EH (cell line): Measurements from ENCODE around the gene SPOCK3.
"Not testable (repeated sequence)": the region's sequence is repeated elsewhere in the genome, so short reads cannot be mapped to it uniquely, and the experiment has no call there.

Experiments used
- DNase-seq: peaks from one replicate; pipeline ENCODE4 v3.0.0-alpha.2; 2015; ENCODE audit warnings: low read depth

Gene SPOCK3

GRCh38 chr4:166957451-166957850 is 276.8 kb downstream of the SPOCK3 start:
- no peak for DNase-seq

GRCh38 chr4:166956484-166956883 is 277.8 kb downstream of the SPOCK3 start:
- DNase-seq, result no peak

- DNase-seq, result no peak
Observed at GRCh38 chr4:166941629-166942028, 292.7 kb downstream of the SPOCK3 start.

GRCh38 chr4:166930464-166930863 is 303.8 kb downstream of the SPOCK3 start:
- no peak for DNase-seq

GRCh38 chr4:166924424-166924823 is 309.9 kb downstream of the SPOCK3 start:
- DNase-seq, result no peak

- no peak for DNase-seq
Observed at GRCh38 chr4:166913926-166914325, 320.4 kb downstream of the SPOCK3 start.

- no peak for DNase-seq
Observed at GRCh38 chr4:166903408-166903807, 330.9 kb downstream of the SPOCK3 start.

GRCh38 chr4:166902941-166903340 is 331.4 kb downstream of the SPOCK3 start:
- no peak for DNase-seq

GRCh38 chr4:166896254-166896653 is 338.0 kb downstream of the SPOCK3 start:
- no peak for DNase-seq

- DNase-seq, result no peak
Observed at GRCh38 chr4:166895771-166896170, 338.5 kb downstream of the SPOCK3 start.

- no peak for DNase-seq
Observed at GRCh38 chr4:166887457-166887856, 346.8 kb downstream of the SPOCK3 start.

- DNase-seq, result no peak
Observed at GRCh38 chr4:166886718-166887117, 347.6 kb downstream of the SPOCK3 start.

- no peak for DNase-seq
Observed at GRCh38 chr4:166882221-166882620, 352.1 kb downstream of the SPOCK3 start.

GRCh38 chr4:166875821-166876220 is 358.5 kb downstream of the SPOCK3 start:
- no peak for DNase-seq

- DNase-seq, result no peak
Observed at GRCh38 chr4:166862032-166862431, 372.3 kb downstream of the SPOCK3 start.

- DNase-seq, result not testable (repeated sequence)
Observed at GRCh38 chr4:166850398-166850797, 383.9 kb downstream of the SPOCK3 start.

GRCh38 chr4:166846939-166847338 is 387.4 kb downstream of the SPOCK3 start:
- no peak for DNase-seq

- no peak for DNase-seq
Observed at GRCh38 chr4:166842795-166843261, 391.5 kb downstream of the SPOCK3 start.

GRCh38 chr4:166839615-166840251 is 394.6 kb downstream of the SPOCK3 start:
- no peak for DNase-seq

GRCh38 chr4:166838975-166839614 is 395.2 kb downstream of the SPOCK3 start:
- DNase-seq, result no peak

- no peak for DNase-seq
Observed at GRCh38 chr4:166836865-166837264, 397.4 kb downstream of the SPOCK3 start.

GRCh38 chr4:166827629-166828028 is 406.7 kb downstream of the SPOCK3 start:
- DNase-seq, result no peak

- no peak for DNase-seq
Observed at GRCh38 chr4:166827167-166827566, 407.1 kb downstream of the SPOCK3 start.

GRCh38 chr4:166823848-166824247 is 410.4 kb downstream of the SPOCK3 start:
- DNase-seq, result no peak
